PC-9 (cell line): ENCODE results near the gene CNRIP1. TPM values are rescaled to one million over a fixed set of nuclear protein-coding genes. Genes with fewer than 3 reads are reported as not detected.
"Not testable (repeated sequence)": the region's sequence is repeated elsewhere in the genome, so short reads cannot be mapped to it uniquely, and the experiment has no call there.

ENCODE experiments used
- BruUV-seq: library from RNA; stranded (reverse); fragments of 400-500 nt; replicated peaks from 2 replicates; lab custom pipeline; 2021; lab: Mats Ljungman, UMichigan
- CTCF ChIA-PET: fragments of 300-600 bp; sonication (Branson Sonifier 250); formaldehyde crosslinking; loops from one replicate; lab custom pipeline; 2022; ENCODE audit warnings: antibody characterized with exemption; lab: Charles Lee
- POLR2A ChIA-PET: fragments of 300-600 bp; sonication (Branson Sonifier 250); formaldehyde crosslinking; loops from one replicate; lab custom pipeline; 2022; ENCODE audit warnings: antibody characterized with exemption; ENCODE audit not compliant: unreplicated experiment; lab: Charles Lee
- DNase-seq, 2 experiments: peaks; one replicate each; pipeline versions ENCODE4 v3.0.0 to v3.0.0-alpha.2; 2015 to 2022; ENCODE audit warnings: mixed read lengths in 1 of 2
- H2AFZ ChIP-seq: fragments of 200-600 bp; sonication (generic); 2 replicates; pipeline ENCODE4 v1.8.1; 2017; ENCODE audit warnings: antibody characterized with exemption
- H3F3A ChIP-seq: fragments of 200-600 bp; sonication (generic); 2 replicates; pipeline ENCODE4 v1.8.1; 2017; ENCODE audit warnings: antibody characterized with exemption, mild to moderate bottlenecking, low read depth; ENCODE audit not compliant: insufficient read depth
- H3K27ac ChIP-seq: fragments of 200-600 bp; sonication (generic); 2 replicates; pipeline ENCODE4 v1.6.1; 2016; ENCODE audit warnings: mixed run types
- H3K27me3 ChIP-seq: fragments of 200-600 bp; sonication (generic); 2 replicates; pipeline ENCODE4 v1.6.1; 2016; ENCODE audit warnings: low read depth, mixed run types; ENCODE audit not compliant: insufficient read depth
- H3K36me3 ChIP-seq: fragments of 200-600 bp; sonication (generic); 2 replicates; pipeline ENCODE4 v1.6.1; 2016; ENCODE audit warnings: low read depth, mixed run types
- H3K4me1 ChIP-seq: fragments of 200-600 bp; sonication (generic); replicated peaks from 2 replicates; pipeline ENCODE4 v1.6.1; 2016; ENCODE audit warnings: mixed run types; ENCODE audit not compliant: insufficient read depth
- H3K4me2 ChIP-seq: fragments of 200-600 bp; sonication (generic); 2 replicates; pipeline ENCODE4 v1.6.1; 2017; ENCODE audit warnings: mixed run types
- H3K4me3 ChIP-seq: fragments of 200-600 bp; sonication (generic); 2 replicates; pipeline ENCODE4 v1.6.1; 2016; ENCODE audit warnings: mixed run types
- H3K79me2 ChIP-seq: fragments of 200-600 bp; sonication (generic); 2 replicates; pipeline ENCODE4 v1.6.1; 2017; ENCODE audit warnings: low read depth, mixed run types
- H3K9me2 ChIP-seq: fragments of 200-600 bp; sonication (generic); 2 replicates; pipeline ENCODE4 v1.8.1; 2017; ENCODE audit warnings: mild to moderate bottlenecking; ENCODE audit not compliant: insufficient read depth
- H3K9me3 ChIP-seq: fragments of 200-600 bp; sonication (generic); 2 replicates; pipeline ENCODE4 v1.8.1; 2016; ENCODE audit warnings: low read depth; ENCODE audit not compliant: insufficient read depth
- H4K20me1 ChIP-seq: fragments of 200-600 bp; sonication (generic); 2 replicates; pipeline ENCODE4 v1.8.1; 2017; ENCODE audit not compliant: insufficient read depth
- CTCF ChIP-seq: fragments of 200-600 bp; sonication (generic); conservative IDR thresholded peaks from 2 replicates; pipeline ENCODE4 v1.6.1; 2017; ENCODE audit warnings: mixed run types, antibody characterized with exemption, mild to moderate bottlenecking, moderate library complexity
- EZH2 ChIP-seq: fragments of 200-600 bp; sonication (generic); IDR thresholded peaks from 2 replicates; pipeline ENCODE4 v1.8.0; 2017; ENCODE audit warnings: antibody characterized with exemption, low read depth
- intact Hi-C: fragments of 100-400 bp; cut with micrococcal nuclease; formaldehyde crosslinking; loops from one replicate; pipeline ENCODE4 v1.10.0; 2022; ENCODE audit not compliant: unreplicated experiment
- total RNA-seq: library from RNA; stranded (reverse); gene quantifications from 2 replicates; pipeline ENCODE4 v1.2.3, GENCODE V29; 2021

Gene CNRIP1
- total RNA-seq, 1 experiment from 2014 or later = not detected

DNA sequence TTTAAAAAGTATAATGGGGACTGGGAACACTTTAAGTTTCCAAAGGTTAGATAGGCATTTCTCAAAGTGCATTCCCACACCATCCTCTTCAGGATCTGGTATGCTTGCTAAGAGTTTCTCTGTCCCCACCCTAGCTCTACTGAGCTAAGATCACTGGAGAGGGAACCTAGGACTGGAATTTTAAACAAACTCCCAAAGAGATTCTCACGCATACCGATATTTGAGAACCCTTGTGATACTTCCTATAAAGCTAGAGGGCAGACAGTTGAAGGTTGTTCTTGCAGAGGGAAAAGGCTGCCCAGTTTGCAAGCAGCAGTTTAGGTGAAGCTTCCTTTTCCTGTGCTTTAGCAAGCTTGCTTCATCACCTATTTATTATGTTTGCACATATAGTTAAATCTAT lies 3.6 kb downstream of the CNRIP1 start:
- Histone ChIP-seq H4K20me1 (no peaks in the 10 kb centered on the region), H3K27me3 (no peaks in the 10 kb centered on the region), H3K9me3 (no peaks in the 10 kb centered on the region), H2AFZ (no peak overlapping the region), H3K79me2 (no peaks in the 10 kb centered on the region), H3K4me1 (no peaks in the 10 kb centered on the region), H3K4me3 (no peak overlapping the region), H3K36me3 (no peaks in the 10 kb centered on the region), H3F3A (no peaks in the 10 kb centered on the region), H3K9me2 (no peaks in the 10 kb centered on the region), H3K4me2 (no peak overlapping the region), H3K27ac (no peak overlapping the region)
- DNase-seq = no peak
- intact Hi-C loops = no loop called here
- POLR2A ChIA-PET = no interaction called here
- CTCF ChIA-PET = interaction anchor here (0.6 kb wide), 1 partner anchor 177 kb away, joined by 6 read pairs; no protein-coding TSS in a partner anchor
- no TSS peak for BruUV-seq
- no peak for TF ChIP-seq EZH2
- TF ChIP-seq CTCF = no peak

DNA sequence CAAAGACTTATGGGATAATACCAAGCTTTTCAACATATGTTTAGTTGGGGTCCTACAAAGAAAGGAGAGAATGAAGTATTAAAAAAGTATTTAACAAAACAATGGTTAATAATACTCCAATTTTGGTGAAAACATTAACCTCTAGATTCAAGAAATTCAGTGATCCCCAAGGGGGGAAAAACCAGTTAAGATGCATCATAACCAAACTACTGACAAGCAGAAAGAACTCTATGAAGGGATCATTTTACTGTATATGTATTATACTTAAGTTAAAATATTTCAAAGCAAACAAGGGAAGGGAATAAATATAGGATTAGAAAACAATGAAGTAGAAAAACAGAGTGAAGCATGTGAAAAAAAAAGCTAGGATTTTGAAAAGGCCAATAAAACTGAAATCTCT lies 8.7 kb downstream of the CNRIP1 start:
- Histone ChIP-seq H3K4me1 (no peaks in the 10 kb centered on the region), H3K4me2 (no peak overlapping the region), H3F3A (no peaks in the 10 kb centered on the region), H3K27me3 (no peaks in the 10 kb centered on the region), H3K9me2 (no peaks in the 10 kb centered on the region), H3K4me3 (no peak overlapping the region), H3K79me2 (no peaks in the 10 kb centered on the region), H3K36me3 (no peaks in the 10 kb centered on the region), H3K9me3 (no peaks in the 10 kb centered on the region), H4K20me1 (no peaks in the 10 kb centered on the region), H2AFZ (no peak overlapping the region), H3K27ac (no peak overlapping the region)
- no TSS peak for BruUV-seq
- TF ChIP-seq EZH2 (no peak), CTCF (no peak)
- ChIA-PET POLR2A (no interaction called here), CTCF (no interaction called here)
- intact Hi-C loops = no loop called here
- no peak for DNase-seq

DNA sequence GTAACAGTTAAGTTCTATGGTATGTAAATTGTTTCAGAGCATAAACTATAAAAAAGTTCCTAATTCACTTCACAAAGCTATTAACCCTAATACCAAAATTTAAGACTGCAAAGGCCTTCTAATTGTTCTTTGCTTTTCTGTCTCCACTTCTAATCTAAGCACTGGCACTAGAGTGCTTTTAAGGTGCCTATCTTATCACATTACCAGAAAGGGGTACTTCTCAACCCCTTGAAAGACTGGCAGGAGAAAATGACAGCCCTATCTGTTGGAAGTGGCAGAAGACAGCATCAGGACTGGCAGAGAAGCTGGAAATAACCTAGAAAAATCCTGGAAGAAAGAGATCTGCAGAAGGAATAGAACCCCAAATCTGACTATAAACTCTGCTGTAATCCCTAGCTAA lies 10.3 kb downstream of the CNRIP1 start:
- H3K36me3 ChIP-seq = no peaks in the 10 kb centered on the region
- H3F3A ChIP-seq = no peaks in the 10 kb centered on the region
- H3K9me2 ChIP-seq = no peaks in the 10 kb centered on the region
- intact Hi-C loops = no loop called here
- CTCF ChIA-PET = interaction anchor here (0.6 kb wide), 2 partner anchors 53 to 156 kb away, joined by 3 read pairs; no protein-coding TSS in a partner anchor
- no peaks in the 10 kb centered on the region for H3K4me1 ChIP-seq
- no peaks in the 10 kb centered on the region for H3K79me2 ChIP-seq
- no TSS peak for BruUV-seq
- no peak for DNase-seq
- POLR2A ChIA-PET = no interaction called here
- H3K27me3 ChIP-seq = no peaks in the 10 kb centered on the region
- H3K9me3 ChIP-seq = no peaks in the 10 kb centered on the region
- H3K4me2 ChIP-seq = no peak overlapping the region
- no peaks in the 10 kb centered on the region for H4K20me1 ChIP-seq
- no peak overlapping the region for H3K4me3 ChIP-seq
- no peak for TF ChIP-seq CTCF
- TF ChIP-seq EZH2 = no peak
- no peak overlapping the region for H2AFZ ChIP-seq
- no peak overlapping the region for H3K27ac ChIP-seq

DNA sequence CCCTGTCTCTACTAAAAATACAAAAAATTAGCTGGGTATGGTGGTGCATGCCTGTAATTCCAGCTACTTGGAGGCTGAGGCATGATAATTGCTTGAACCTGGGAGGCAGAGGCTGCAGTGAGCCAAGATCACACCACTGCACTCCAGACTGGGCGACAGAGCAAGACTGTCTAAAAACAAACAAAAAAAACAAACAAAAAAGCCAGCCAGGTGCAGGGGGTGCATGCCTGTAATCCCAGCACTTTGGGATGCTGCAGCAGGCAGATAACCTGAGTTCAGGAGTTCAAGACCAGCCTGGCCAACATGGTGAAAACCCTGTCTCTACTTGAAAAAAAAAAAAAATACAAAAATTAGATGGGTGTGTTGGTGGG lies 15.9 kb downstream of the CNRIP1 start:
- H3K36me3 ChIP-seq, H3K27ac ChIP-seq, POLR2A ChIA-PET, intact Hi-C loops, H2AFZ ChIP-seq, H3K4me3 ChIP-seq, CTCF ChIA-PET, H3K9me2 ChIP-seq, DNase-seq, H3K9me3 ChIP-seq, H3K4me2 ChIP-seq, H4K20me1 ChIP-seq, H3K4me1 ChIP-seq, H3F3A ChIP-seq, H3K79me2 ChIP-seq, BruUV-seq, H3K27me3 ChIP-seq: not testable (repeated sequence)
